ENCODE measurements around the gene PRAC1. TPM values are rescaled to one million over a fixed set of nuclear protein-coding genes. Genes with fewer than 3 reads are reported as not detected.

Gene PRAC1
- total RNA-seq, 1 experiment from 2014 or later: 60.8 TPM

- peaks cover 100% of the 10 kb centered on the region for H3K27me3 Mint-ChIP-seq (ENCODE audit: low read depth)
Measured at GRCh38 chr17:48752399-48753288, 30.3 kb upstream of the PRAC1 start.

DNA sequence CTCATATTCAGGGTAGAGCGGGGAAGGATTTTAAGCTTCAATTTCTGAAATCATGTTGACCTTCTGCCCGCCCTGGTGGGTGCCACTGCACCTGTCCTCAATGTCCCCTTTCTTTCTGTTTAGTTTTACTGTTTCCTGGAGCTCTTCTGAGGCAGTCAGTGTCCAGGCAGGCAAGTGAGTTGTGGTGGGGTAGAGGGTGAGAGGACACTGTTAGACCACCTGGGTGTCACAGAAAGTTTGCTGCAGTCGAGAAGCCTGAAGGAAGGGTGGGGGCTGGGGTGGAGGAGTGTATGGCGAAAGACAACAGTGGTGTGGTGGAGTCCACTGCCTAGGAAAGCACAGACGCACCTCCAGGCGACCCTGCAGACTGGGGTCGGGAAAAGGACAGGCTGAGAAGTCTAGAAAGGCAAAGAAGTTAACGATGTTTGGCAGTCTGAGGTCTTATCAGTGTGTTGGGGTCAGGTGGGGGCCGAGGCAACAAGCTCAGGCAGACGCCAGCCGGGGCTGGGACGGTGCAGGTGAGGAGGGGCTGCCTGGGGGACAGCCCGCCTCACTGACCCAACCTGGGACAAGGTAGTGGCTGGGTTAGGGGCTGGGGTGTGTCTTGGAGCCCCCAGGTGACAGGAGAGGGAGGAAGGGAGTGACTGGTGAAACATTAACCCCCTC, 29.5 kb upstream of the PRAC1 start:
- H3K27ac Mint-ChIP-seq: no peak overlapping the region
- POLR2A ChIA-PET: no interaction called here
- 0 out of 2 replicates have a peak, but pooled peaks cover 4% of the 10 kb centered on the region for H3K36me3 Mint-ChIP-seq
- DNase-seq (ENCODE audit: low spot score) (no peak), ATAC-seq (no peak)
- no peaks in the 10 kb centered on the region for H3K9me3 Mint-ChIP-seq
- H3K27me3 Mint-ChIP-seq (ENCODE audit: low read depth): peaks cover 100% of the 10 kb centered on the region
- H3K4me1 Mint-ChIP-seq: peaks cover 32% of the 10 kb centered on the region
- CTCF ChIA-PET: interaction anchor here (0.7 to 3.9 kb wide), 9 partner anchors 14 to 132 kb away, joined by 3 to 25 read pairs (median 5); partner anchors contain the start of gene PRAC2
- H3K4me3 Mint-ChIP-seq: no peak overlapping the region
- TF ChIP-seq GABPB1 (CRISPR knock-in tag; IDR thresholded peaks at IDR 0.05) (no peak), ZNF138 (CRISPR knock-in tag; conservative IDR thresholded peaks at IDR 0.05) (no peak), KAT7 (CRISPR knock-in tag; IDR thresholded peaks at IDR 0.05; ENCODE audit: borderline replicate concordance) (no peak), ZSCAN18 (CRISPR knock-in tag; IDR thresholded peaks at IDR 0.05) (no peak), HMGA2 (CRISPR knock-in tag; IDR thresholded peaks at IDR 0.05) (no peak), ZNF425 (CRISPR knock-in tag; conservative IDR thresholded peaks at IDR 0.05) (no peak), CREB1 (CRISPR knock-in tag; IDR thresholded peaks at IDR 0.05) (no peak), ZBTB21 (CRISPR knock-in tag; IDR thresholded peaks at IDR 0.05; ENCODE audit: borderline replicate concordance) (no peak), ZNF232 (CRISPR knock-in tag; IDR thresholded peaks at IDR 0.05) (no peak), GTF2I (CRISPR knock-in tag; conservative IDR thresholded peaks at IDR 0.05) (no peak), TCF7 (CRISPR knock-in tag; IDR thresholded peaks at IDR 0.05; ENCODE audit: low read depth) (no peak), CREM (CRISPR knock-in tag; IDR thresholded peaks at IDR 0.05) (no peak), RORB (CRISPR knock-in tag; IDR thresholded peaks at IDR 0.05) (no peak)
- TF ChIP-seq, protein P1, sequence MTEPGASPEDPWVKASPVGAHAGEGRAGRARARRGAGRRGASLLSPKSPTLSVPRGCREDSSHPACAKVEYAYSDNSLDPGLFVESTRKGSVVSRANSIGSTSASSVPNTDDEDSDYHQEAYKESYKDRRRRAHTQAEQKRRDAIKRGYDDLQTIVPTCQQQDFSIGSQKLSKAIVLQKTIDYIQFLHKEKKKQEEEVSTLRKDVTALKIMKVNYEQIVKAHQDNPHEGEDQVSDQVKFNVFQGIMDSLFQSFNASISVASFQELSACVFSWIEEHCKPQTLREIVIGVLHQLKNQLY (CRISPR knock-in tag; IDR thresholded peaks at IDR 0.05): no peak

More at GRCh38 chr17:48752399-48753288, 30.3 kb upstream of the PRAC1 start:
- Mint-ChIP-seq H3K27ac (no peak overlapping the region), H3K4me3 (peak overlapping the region; percentile 12), H3K9me3 (no peaks in the 10 kb centered on the region), H3K36me3 (0 out of 2 replicates have a peak, but pooled peaks cover 4% of the 10 kb centered on the region), H3K4me1 (peaks cover 28% of the 10 kb centered on the region)
- POLR2A ChIA-PET: no interaction called here
- CTCF ChIA-PET: interaction anchor here (1.0 to 3.9 kb wide), 6 partner anchors 28 to 116 kb away, joined by 3 to 25 read pairs (median 6); partner anchors contain the start of gene PRAC2
- DNase-seq (ENCODE audit: low spot score): no peak
- ATAC-seq: no peak
- TF ChIP-seq ZNF219 (CRISPR knock-in tag; IDR thresholded peaks at IDR 0.05; ENCODE audit: borderline replicate concordance) (no peak), ZNF232 (CRISPR knock-in tag; IDR thresholded peaks at IDR 0.05) (no peak), MXD4 (CRISPR knock-in tag; IDR thresholded peaks at IDR 0.05; ENCODE audit: borderline replicate concordance) (no peak), JUN (CRISPR knock-in tag; IDR thresholded peaks at IDR 0.05) (no peak), FOXP1 (CRISPR knock-in tag; IDR thresholded peaks at IDR 0.05; ENCODE audit: borderline replicate concordance) (no peak), ELF4 (CRISPR knock-in tag; IDR thresholded peaks at IDR 0.05; ENCODE audit: low read depth) (no peak), EMX1 (CRISPR knock-in tag; IDR thresholded peaks at IDR 0.05) (no peak), PRDM15 (CRISPR knock-in tag; IDR thresholded peaks at IDR 0.05) (no peak), PRRX2 (CRISPR knock-in tag; IDR thresholded peaks at IDR 0.05) (no peak)
- TF ChIP-seq, protein P2, sequence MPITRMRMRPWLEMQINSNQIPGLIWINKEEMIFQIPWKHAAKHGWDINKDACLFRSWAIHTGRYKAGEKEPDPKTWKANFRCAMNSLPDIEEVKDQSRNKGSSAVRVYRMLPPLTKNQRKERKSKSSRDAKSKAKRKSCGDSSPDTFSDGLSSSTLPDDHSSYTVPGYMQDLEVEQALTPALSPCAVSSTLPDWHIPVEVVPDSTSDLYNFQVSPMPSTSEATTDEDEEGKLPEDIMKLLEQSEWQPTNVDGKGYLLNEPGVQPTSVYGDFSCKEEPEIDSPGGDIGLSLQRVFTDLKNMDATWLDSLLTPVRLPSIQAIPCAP (CRISPR knock-in tag; IDR thresholded peaks at IDR 0.05): no peak
